Epithelial cell of esophagus (primary cell): ENCODE results near the gene NOC3L.
"Not testable (repeated sequence)": the region's sequence is repeated elsewhere in the genome, so short reads cannot be mapped to it uniquely, and the experiment has no call there.

ENCODE experiments used
- DNase-seq: peaks from one replicate; pipeline ENCODE4 v3.0.0; 2010; ENCODE audit warnings: low read depth
- H3K4me3 ChIP-seq: 2 replicates; pipeline ENCODE4 v1.5.1; 2011; ENCODE audit warnings: mild to moderate bottlenecking, low read length, control low read depth
- CTCF ChIP-seq: IDR thresholded peaks from 2 replicates; pipeline ENCODE4 v1.5.1; 2011; ENCODE audit warnings: low read depth, mild to moderate bottlenecking, low read length, control low read depth, inconsistent platforms; ENCODE audit not compliant: insufficient read depth; ENCODE audit errors: missing control alignments

The NOC3L gene

GRCh38 chr10:94361171-94361794, 1.5 kb downstream of the NOC3L start:
- H3K4me3 ChIP-seq = peak overlapping the region; percentile 66
- DNase-seq = peak; percentile 61

GRCh38 chr10:94358480-94358879, 4.3 kb downstream of the NOC3L start:
- no peak overlapping the region for H3K4me3 ChIP-seq
- no peak for TF ChIP-seq CTCF
- DNase-seq = peak; percentile 67

More at GRCh38 chr10:94361171-94361794, 1.5 kb downstream of the NOC3L start:
- no peak for TF ChIP-seq CTCF

- no peak for DNase-seq
- H3K4me3 ChIP-seq = no peak overlapping the region
- TF ChIP-seq CTCF = no peak
These were observed 5.5 kb downstream of the NOC3L start for GRCh38 chr10:94357193-94357592.

GRCh38 chr10:94355841-94356240, 6.9 kb downstream of the NOC3L start:
- DNase-seq = no peak
- TF ChIP-seq CTCF = no peak
- no peak overlapping the region for H3K4me3 ChIP-seq

GRCh38 chr10:94353336-94353735, 9.4 kb downstream of the NOC3L start:
- no peak for DNase-seq
- H3K4me3 ChIP-seq = no peak overlapping the region
- TF ChIP-seq CTCF = no peak

- TF ChIP-seq CTCF = no peak
- no peak for DNase-seq
- no peak overlapping the region for H3K4me3 ChIP-seq
These were observed 11.7 kb downstream of the NOC3L start for GRCh38 chr10:94351089-94351488.

- H3K4me3 ChIP-seq = not testable (repeated sequence)
These were observed 12.2 kb downstream of the NOC3L start for GRCh38 chr10:94350500-94350899.

More at GRCh38 chr10:94350500-94350899, 12.2 kb downstream of the NOC3L start:
- peak; percentile 14 for DNase-seq
